Colonic mucosa (tissue), 4 donors: ENCODE data around the gene METTL2B. TPM values are rescaled to one million over a fixed set of nuclear protein-coding genes. Genes with fewer than 3 reads are reported as not detected.
A peak's percentile ranks its signal among the peaks of the same experiment; 100 is the strongest.
"Not testable (repeated sequence)": the region's sequence is repeated elsewhere in the genome, so short reads cannot be mapped to it uniquely, and the experiment has no call there.

Experiments
- DNase-seq: peaks from one replicate; pipeline ENCODE4 v3.0.0-alpha.2; 2020
- H3K27ac ChIP-seq: fragments of 200-600 bp; one replicate; pipeline ENCODE4 v1.8.0; 2021
- H3K27me3 ChIP-seq: fragments of 200-600 bp; one replicate; pipeline ENCODE4 v1.8.0; 2021
- H3K36me3 ChIP-seq: fragments of 200-600 bp; one replicate; pipeline ENCODE4 v1.8.0; 2021
- H3K4me1 ChIP-seq: fragments of 200-600 bp; one replicate; pipeline ENCODE4 v1.8.0; 2021; ENCODE audit warnings: mild to moderate bottlenecking
- H3K4me3 ChIP-seq: fragments of 200-600 bp; one replicate; pipeline ENCODE4 v1.8.0; 2021
- H3K9ac ChIP-seq, 2 donors: one replicate each; pipeline ENCODE4 v1.7.0; 2013; ENCODE audit warnings: control low read depth in 2 of 2, low read depth in 2 of 2, low read length in 2 of 2
- H3K9me3 ChIP-seq: fragments of 200-600 bp; one replicate; pipeline ENCODE4 v1.8.0; 2021
- CTCF ChIP-seq: fragments of 200-600 bp; IDR thresholded peaks from one replicate; pipeline ENCODE4 v1.8.0; 2022; ENCODE audit warnings: antibody characterized with exemption, mild to moderate bottlenecking
- intact Hi-C: fragments of 100-400 bp; cut with DNase I; formaldehyde crosslinking; loops from one replicate; pipeline ENCODE4 v1.14.1; 2022
- total RNA-seq, 2 donors: library from RNA; stranded (reverse); fragmentation: NEBNext Ultra II Directional in 1 of 2; extraction: Animal tissue kit (Norgen Biotek cat#: 25700) in 1 of 2; gene quantifications; one replicate each; pipeline ENCODE4 v1.2.1, GENCODE V29; 2021
- donor health status: healthy.
- donor health status: DM: no; HTN: no; CAD: no.
- donor health status: DM: no; HTN: no; CAD: no.

METTL2B gene
- total RNA-seq = 10 to 100 TPM; 24.6 to 36.8 TPM

DNA sequence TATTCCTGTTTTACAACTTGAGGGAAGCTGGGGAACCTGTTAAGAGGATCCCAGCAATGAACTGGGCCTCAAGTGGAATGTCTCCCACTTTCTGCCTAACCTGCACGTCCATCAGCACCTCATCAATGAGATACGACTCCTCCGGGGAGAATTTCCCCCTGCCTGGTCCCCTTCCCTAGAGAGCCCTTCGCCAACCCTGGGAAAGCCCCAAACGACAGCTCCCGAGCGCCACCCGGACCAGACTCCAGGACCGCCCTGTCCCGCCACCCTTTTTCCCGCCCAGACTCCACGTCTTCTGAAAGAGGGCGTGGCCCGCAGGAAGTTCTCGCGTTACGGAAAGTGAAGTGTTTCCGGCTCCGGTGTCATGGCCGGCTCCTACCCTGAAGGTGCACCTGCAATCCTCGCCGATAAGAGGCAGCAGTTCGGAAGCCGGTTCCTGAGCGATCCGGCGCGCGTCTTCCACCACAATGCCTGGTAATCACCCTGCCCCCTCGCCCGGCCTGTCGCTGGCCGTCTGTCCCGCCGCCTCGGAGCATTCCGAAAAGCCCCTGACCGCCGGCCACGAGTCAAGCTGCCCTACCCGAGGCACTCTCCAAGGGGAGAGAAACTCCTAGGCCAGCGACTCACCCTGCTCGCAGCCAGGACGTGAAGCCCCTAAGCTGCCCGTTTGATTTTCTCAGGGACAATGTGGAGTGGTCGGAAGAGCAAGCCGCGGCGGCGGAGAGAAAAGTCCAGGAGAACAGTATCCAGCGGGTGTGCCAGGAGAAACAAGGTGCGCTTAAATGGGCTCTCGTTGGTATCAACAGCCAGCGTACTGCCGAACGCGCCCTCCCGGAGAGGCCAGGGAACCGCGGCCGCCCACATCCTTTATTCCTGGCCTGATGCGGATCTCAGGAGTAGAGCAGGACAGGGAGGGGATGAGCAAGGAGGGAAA is at the start of gene METTL2B:
Gene METTL2B, plus strand, starts transcription at position 347 of the 934 bp plus-strand sequence. Its CDS starts 18 bp downstream, at position 365.
- Histone ChIP-seq H3K9ac (peak within 1 kb of the TSS; percentile 68 to 91), H3K27ac (peak within 1 kb of the TSS; percentile 89), H3K4me3 (peak within 1 kb of the TSS; percentile 88)
- peak; percentile 31 for TF ChIP-seq CTCF
- peak; percentile 95 for DNase-seq
- not testable (repeated sequence) for H3K9me3 ChIP-seq, H3K36me3 ChIP-seq, H3K4me1 ChIP-seq, H3K27me3 ChIP-seq
- intact Hi-C loops = loop anchor here (10.0 kb wide), 1 partner anchor 58 kb away; no protein-coding TSS in a partner anchor

DNA sequence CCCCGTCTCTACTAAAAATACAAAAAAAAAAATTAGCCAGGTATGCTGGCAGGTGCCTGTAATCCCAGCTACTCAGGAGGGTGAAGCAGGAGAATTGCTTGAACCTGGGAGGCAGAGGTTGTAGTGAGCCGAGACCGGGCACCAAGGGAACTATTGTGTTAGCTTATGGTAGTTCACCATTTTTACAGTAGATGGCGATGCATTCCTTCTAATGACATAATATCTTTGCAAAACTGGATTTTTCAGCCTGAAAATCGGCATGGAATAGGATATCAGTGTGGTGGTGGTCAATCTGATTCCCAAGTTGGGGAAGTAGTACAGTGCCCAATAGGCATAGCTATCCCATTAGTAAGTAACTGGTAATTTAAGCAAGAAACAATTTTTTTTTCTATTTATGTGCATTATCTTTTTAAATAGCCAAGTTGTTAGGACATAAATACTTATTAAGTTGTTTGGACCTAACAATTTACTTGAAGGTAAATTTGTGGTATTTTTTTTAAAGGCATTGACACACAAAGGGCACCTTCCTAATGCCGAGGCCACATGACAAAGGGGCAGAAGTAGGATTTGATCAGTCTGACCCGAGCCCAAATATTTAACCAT is 49.2 kb upstream of the METTL2B start:
- intact Hi-C loops = loop anchor here (1.0 kb wide), 1 partner anchor 33 kb away; no protein-coding TSS in a partner anchor
- no peaks in the 10 kb centered on the region for H3K4me1 ChIP-seq
- no peak overlapping the region for H3K27ac ChIP-seq
- H3K9me3 ChIP-seq = no peaks in the 10 kb centered on the region
- DNase-seq = peak; percentile 41
- H3K9ac ChIP-seq = no peak overlapping the region
- peak; percentile 76 for TF ChIP-seq CTCF
- H3K4me3 ChIP-seq = no peak overlapping the region
- no peaks in the 10 kb centered on the region for H3K27me3 ChIP-seq
- no peaks in the 10 kb centered on the region for H3K36me3 ChIP-seq

DNA sequence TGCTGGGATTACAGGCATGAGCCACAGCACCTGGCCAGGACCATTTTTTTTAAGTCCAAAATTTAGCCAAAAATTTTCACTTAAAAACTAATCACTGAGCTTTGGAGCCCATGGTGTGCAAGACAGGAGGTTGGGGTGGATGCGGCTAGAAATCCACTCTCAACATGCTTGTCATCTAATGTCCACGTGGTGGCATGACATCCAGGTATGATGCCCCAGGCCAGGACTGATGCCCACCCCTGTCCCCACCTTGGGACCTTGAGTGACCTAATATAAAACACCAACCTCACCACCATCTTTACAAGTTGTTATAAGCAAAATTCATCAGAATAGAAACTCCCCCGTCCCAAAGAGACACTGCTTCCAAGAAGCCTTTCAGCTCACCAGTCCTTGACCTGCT is 46.3 kb upstream of the METTL2B start:
- no peak overlapping the region for H3K9ac ChIP-seq
- H3K9me3 ChIP-seq = no peaks in the 10 kb centered on the region
- no peak overlapping the region for H3K27ac ChIP-seq
- H3K27me3 ChIP-seq = no peaks in the 10 kb centered on the region
- intact Hi-C loops = no loop called here
- no peak for TF ChIP-seq CTCF
- no peak overlapping the region for H3K4me3 ChIP-seq
- no peaks in the 10 kb centered on the region for H3K36me3 ChIP-seq
- no peaks in the 10 kb centered on the region for H3K4me1 ChIP-seq
- DNase-seq = no peak

DNA sequence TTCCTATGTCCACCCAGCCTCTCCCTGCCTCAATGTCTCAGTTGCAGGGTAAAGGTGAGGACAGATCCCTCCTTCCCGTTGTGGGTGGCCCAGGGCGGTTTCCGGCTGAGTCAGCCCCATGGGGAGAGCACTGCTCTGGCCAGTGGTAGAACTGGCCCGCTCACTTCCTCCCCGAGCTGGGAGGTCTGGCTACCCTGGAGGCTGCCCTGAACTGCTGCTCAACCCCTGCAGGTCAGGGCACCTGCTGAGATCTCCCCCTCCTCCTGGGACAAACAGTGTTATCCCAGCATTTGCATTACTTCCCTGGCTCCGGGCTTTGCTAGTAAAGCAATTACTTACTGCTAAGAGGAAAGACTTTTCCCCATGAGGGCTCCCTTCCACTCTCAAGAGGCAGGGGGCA is 45.3 kb upstream of the METTL2B start:
- Histone ChIP-seq H3K9ac (no peak overlapping the region), H3K27ac (no peak overlapping the region), H3K9me3 (no peaks in the 10 kb centered on the region), H3K4me1 (no peaks in the 10 kb centered on the region), H3K4me3 (no peak overlapping the region), H3K36me3 (no peaks in the 10 kb centered on the region), H3K27me3 (no peaks in the 10 kb centered on the region)
- intact Hi-C loops = no loop called here
- TF ChIP-seq CTCF = no peak
- DNase-seq = no peak

- H3K27me3 ChIP-seq = no peaks in the 10 kb centered on the region
- no peaks in the 10 kb centered on the region for H3K4me1 ChIP-seq
- TF ChIP-seq CTCF = no peak
- intact Hi-C loops = no loop called here
- H3K36me3 ChIP-seq = no peaks in the 10 kb centered on the region
- H3K27ac ChIP-seq = no peak overlapping the region
- H3K4me3 ChIP-seq = no peak overlapping the region
- DNase-seq = no peak
- no peak overlapping the region for H3K9ac ChIP-seq
- no peaks in the 10 kb centered on the region for H3K9me3 ChIP-seq
Measured at GRCh38 chr7:128431754-128432153, 44.8 kb upstream of the METTL2B start.
